NCI-H146 (cell line): Measurements from ENCODE around the gene SLCO3A1.

Source experiments
- DNase-seq: peaks from one replicate; lab custom pipeline; 2025; lab: John Stamatoyannopoulos, UW

SLCO3A1 gene

DNA sequence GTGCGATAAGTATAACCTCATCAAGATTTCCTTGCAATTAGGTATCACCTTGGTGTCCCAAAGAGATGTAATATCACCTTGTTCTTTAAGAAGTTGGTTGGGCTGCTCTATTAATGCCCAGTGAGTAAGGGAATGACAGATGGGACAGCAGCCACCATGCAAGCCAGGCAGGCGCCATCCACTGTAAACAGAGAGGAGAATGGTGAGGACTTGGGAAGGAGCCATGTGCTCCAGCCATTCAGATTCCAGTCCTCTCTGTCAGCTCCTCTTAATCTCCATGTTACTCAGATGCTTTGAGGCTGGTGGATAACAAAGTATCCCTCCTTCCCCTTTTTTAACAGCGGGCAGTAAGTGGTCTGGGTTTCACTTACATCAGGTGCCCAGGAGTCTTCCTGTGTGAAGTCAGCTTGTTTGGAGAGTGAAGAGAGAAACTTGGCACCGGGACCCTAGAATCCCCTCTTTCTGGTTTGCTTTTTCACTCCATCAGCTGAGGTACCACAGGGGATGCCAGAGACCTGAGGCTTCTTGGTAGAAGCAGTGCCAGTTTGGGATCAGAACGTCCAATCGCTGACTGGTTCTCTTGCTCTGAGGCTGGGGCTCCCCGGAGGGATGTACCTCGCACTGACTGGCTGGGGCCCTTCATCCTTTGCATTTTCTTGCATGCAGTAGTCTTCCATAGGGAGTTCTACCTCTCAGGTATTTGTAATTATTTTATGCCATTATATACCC, 29.5 kb downstream of the SLCO3A1 start:
- no peak for DNase-seq

DNA sequence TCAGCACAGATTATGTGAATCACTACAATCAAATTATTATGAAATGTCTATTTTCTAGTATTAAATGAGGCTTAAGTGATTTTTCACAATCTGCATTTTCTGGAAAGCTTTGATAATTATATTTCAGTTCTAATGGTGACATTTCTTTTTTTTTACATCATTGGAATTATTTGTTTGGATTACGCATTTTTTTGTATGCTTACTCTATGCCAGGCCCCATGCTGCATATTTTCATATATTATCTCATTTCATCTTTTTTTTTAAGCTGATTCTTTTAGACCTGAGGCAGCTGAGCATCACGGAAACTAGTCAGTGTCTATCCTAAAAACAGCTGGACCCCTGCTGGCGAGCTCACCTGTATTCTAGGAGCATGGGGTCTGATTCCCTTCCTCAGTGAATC, 31.1 kb downstream of the SLCO3A1 start:
- DNase-seq, result no peak

DNA sequence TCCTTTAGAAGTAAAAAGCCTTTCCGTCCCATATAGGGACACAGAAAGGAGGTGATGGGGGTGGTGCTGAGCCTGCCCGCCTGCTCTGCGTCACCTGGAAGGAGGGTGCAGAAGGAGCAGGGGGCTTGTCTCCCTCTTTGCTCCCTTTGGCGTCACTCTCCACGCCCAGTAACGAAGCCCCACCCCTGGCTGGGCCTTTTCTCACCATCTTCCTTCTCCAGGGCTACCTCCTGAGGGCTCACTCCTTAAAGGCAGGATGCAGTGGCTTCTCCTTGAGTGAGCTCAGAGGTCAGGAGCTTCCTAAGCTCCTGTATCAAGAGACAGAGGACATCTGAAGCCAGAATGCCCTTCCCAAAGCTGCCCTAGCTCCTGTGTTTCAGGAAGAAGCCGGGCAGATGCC, 31.5 kb downstream of the SLCO3A1 start:
- DNase-seq, result no peak

DNA sequence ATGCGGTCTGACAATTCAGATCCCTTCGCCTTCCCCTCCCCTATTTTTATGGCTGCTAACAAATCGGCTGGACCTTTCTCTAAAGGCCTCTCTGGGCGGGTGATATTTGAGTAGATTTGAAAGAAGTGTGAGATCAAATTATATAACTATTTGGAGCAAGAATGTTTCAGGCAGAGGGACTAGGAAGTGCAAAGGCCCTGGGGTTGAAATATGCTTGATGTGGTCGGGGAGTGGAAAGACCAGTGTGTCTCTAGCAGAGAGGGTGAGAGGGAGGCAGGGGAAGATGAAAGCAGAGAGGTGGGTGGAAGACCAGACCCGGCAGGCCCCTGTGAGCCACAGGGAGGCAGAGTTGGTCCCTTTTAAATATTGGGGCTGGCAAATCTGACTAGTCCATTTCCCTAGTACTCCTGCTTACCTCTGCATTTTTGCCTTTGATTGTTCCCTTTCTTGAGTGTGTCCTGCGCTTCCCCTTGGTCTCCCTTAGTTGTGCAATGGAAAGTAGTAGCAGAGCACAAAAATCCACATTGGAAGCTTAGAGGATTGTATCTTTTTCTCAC, 32.3 kb downstream of the SLCO3A1 start:
- peak; percentile 3 for DNase-seq

DNA sequence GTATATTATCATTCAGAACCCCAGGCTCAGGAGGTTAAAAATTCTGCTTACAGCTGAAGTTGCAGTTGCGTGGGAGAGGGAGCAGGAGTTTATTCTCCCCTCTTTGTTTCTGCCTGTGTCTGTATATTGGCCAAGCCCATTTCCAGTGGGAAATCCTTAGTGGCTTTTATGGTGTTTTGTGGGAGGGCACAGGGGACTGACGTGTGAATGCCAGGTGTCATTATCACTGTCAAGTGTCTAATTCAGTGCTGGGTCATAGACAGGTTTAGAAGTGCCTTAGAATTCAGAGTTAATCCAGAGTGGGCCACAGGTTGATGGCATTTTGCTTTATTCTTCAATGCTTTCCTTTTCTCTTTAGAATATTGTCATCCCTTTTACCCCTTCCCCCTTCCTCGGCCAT, 33.4 kb downstream of the SLCO3A1 start:
- DNase-seq, result no peak

DNA sequence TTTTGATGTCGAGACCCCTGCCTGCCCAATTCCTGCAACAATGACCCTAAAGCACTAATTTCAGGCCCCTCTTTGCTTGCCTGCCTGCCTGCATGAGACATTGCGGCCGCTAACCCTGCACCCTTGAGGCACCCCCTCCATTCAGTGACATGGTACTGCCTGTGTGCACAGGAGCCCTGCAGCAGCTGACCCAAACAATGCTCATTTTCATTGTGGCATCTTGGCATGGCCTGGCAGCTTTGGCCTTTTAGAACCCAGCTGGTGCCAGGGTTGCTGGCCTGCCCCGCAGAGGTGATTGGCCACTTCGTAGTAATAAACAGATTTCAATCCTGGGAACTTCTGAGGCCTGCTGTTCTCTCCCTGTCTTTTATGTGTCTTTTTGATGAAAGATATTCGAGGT, 33.8 kb downstream of the SLCO3A1 start:
- DNase-seq, result no peak

DNA sequence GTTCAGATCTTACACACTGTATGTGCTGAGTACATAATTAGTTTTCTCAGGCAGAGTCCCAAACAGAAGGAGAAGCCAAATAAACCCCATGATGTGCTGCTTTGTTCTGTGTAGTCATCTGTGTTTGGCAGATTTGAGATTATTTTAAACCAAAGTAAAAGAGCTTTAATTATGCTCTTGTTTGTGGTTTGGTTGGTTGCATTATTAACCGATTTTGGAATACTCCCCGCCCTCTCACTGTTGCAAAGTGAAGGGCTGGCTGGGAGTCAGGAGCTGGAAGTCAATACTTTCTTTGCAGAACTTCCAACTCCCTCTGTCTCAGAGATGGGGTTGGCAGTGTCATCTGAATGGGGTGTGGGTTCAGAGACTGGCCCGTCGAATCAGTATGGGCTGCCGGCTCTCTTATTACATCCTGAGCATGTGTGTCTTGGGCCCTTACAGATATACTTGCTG, 34.4 kb downstream of the SLCO3A1 start:
- DNase-seq, result no peak

DNA sequence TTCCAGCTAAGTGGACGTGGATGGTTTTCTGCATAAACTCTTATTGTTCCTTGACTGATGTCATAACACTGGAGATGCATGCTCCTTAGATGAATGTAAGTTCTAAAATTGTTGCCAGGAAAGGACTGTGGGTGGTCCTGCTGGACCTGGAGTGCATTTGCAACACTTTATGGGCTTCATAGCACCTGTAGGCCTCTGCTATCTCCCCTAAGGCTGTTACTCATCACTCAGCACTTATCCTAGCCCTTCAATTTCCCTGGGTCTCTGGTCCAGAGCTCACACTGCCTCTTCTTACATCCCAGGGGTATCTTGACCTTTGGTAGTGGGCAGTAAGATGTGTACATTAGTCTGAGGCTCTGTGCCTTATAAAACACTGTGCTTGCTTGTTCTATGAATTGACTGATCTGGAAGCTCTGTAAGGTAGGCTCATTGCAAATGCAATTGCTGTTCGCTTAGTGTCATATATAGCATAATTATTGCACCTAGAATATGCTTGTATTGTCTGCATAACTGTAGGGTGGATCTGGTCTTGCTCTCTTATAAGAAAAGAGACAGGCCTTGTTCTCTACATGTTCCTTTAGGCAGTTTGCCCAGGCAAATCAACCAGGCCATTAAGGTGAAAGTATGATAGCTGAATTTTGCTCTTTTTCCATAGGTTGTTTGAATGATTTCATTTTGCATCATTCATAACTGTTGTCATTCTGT, 35.8 kb downstream of the SLCO3A1 start:
- DNase-seq, result no peak

DNA sequence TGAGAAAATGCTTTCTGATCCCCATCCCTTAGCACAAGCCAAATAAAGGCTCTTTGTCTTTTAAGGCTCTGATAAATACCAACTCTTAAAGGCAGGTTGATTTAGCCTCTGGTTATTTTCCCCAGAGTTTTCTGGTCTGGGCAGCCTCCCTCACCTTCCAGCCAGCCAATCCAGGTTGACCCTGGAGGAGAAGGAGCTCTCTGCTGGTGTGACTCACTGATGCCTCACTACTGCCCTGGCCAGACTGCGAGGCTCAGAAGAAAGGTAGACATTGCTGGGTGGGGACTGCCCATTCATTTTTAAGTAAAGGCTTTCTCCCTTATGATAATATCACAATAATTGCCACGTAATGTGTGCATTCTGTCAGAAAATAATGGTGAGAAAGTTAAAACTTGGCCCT, 37.1 kb downstream of the SLCO3A1 start:
- DNase-seq, result no peak

DNA sequence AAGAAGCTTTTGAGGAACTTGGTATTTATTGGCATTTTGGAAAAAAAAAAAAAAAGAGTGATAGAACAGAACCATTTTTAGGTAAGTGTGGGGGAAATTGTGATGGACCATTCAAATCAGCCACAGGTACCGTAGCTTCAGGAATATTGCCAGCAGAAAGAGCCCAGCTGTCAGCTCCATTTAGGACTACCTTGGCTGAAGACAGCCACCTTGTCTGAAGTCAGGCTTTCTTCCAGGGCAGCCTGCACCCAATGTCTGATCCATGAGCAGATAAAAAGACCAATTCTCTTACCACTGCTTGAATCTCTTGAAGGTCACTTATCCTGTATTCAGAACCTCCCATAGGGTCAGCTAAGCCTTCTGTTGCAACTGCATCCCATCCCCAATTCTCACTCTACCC, 37.6 kb downstream of the SLCO3A1 start:
- DNase-seq, result no peak

DNA sequence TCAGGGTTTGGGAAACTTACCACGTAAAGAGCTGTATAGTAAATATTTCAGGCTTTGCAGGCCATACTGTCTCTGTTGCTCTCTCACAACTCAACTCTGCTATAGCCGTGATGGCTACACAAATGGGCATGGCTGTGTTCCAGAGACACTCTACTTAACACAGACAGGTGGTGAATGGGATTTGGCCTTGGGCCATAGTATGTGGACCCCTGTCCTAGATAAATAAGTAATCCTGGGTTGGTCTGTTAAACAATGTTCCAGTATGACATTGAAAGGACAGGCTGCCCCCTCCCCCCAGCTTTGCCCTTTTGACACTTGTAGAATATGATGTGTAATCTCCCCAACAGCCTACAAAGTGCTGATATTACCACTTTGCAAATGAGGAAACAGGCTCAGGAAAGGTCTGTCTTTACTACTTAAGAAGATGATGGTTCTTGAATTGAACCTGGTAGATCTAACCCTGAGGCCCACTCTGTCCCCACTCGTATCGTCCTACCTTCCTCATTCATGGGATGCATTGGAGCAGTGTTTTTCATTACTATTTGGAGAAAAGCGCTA, 38.4 kb downstream of the SLCO3A1 start:
- peak; percentile 5 for DNase-seq

DNA sequence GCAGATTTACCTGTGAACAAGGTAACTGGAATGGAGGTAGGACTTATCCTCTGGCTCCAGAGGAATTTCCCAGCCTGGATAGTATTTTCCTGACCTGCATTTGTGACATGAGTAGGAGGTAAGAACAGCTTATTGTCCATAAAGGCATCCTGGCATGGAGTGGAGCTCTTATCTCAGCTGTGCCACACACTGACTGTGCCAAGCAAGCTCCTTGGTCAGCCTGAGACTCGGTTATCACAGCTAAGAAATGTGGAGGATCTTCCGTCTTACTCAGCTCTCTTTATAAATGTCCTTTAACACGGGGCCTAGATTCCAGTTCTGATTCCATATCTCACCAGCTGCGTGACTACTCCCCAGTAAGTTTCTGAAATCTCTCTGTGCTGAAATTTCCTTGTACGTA, 38.9 kb downstream of the SLCO3A1 start:
- no peak for DNase-seq

DNA sequence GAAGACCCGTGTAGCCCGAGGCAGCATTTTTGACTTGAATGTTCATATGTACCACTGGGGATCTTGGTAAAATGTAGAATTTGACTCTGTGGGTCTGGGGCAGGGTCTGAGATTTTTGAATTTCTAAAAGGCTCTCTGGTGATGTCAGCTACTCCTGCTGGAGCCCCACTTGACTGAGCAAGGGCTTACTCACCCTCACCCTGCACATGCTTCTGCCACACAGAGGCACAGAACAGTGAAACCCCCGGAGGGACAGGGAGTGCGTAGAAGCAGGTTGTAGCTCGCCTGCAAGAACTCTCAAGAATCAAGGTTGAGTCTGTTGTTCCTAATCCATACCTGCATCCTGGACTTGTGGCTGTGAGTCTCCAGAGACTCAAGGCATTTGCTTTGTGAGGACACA, 41.1 kb downstream of the SLCO3A1 start:
- no peak for DNase-seq

DNA sequence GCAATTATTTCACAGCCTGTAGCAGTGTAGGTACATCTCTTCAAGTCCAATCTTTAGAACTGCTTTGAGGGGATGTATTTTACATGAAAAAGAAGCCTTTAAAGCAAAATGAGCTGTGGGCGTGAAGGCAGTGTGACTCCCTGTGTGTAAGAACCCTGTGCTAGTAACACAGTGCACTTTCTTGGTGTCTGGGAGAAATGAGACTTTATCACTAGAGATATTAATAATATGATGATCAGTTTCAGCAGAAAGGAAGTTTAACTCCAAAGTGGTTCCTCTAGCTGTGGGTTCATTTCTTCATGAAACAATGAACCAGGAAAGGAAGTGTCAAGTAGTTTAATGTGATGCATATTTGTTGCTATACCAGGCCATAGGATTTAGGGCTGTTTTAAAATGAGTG, 41.5 kb downstream of the SLCO3A1 start:
- no peak for DNase-seq

DNA sequence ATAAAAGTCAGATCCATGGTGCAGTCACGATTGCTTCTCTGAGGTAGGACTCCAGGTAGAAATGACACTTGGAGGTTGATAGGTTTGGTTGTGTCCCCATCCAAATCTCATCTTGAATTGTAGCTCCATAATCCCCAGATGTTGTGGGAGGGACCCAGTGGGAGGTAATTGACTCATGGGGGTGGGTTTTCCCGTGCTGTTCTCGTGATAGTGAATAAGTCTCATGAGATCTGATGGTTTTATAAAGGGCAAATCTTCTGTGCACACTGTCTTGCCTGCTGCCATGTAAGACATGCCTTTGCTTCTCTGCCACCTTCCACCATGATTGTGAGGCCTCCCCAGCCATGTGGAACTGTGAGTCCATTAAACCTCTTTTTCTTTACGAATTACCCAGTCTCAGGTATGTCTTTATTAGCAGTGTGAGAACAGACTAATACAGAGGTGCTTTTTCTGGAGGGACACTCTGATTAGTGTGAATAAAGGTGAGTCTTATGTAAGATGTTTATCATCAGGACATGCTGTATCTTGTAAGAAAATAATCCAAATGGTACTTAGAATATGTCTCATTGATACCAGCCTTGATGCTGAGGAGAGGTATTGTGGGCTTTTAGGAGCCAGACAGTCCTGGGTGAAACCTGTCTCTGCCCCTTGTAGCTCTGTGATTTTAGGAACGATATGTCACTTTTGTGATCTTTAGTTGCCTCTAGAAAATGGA, 43.0 kb downstream of the SLCO3A1 start:
- DNase-seq, result no peak

DNA sequence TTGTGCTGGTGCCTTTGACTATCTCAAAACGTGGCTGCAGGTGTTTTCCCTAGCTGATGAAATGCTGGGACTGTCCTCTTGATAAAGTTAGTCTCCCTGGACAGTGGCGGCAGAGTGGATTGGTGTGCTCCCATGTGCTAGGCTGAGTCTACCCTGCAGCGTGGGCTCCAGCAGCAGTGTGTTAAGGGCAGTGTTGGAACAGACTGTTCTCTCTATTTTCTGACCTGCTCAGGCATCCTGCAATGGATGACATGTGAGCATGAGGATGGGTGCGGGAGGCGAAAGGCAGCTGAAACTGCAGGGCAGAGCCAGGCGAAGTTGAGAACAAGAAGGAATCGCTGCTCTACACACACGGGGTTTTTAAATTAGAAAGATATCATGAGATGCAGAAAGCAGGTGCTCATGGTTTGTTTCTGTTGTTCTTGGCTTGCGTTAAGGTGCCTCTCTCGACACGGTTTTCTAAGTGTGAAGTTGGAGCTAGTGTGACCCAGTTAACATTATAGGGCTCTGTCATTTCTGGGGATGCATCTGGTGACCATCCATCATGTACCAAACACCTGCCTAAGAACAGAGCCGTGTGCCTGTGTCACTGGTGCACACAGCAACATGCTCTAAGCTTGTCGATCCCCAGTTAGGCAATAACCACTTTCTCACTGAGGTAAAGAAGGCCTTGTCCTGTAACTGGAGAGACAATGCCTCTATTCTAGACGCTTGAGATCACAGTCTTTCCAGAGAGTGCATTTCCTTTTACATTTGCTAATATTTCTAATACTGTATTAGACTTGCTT, 44.3 kb downstream of the SLCO3A1 start:
- DNase-seq, result no peak

DNA sequence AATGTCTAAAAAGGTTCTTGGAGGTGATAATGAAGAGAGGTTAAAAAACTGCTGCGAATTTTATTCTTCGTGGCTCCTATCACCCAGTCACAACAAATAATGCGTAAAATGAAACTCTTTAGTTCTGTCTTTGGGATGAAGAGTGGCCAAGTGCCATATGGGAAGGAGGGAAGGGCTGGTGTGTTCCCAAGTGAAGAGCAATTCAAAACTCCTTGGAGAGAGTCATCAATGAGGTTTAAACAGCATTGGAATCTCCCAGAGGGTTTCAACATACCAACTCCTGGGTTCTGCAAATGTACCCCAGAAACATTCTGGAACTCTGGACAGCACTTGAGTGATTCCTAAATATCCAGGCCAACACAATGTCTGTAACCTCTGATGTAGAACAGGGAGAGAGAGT, 45.3 kb downstream of the SLCO3A1 start:
- no peak for DNase-seq

DNA sequence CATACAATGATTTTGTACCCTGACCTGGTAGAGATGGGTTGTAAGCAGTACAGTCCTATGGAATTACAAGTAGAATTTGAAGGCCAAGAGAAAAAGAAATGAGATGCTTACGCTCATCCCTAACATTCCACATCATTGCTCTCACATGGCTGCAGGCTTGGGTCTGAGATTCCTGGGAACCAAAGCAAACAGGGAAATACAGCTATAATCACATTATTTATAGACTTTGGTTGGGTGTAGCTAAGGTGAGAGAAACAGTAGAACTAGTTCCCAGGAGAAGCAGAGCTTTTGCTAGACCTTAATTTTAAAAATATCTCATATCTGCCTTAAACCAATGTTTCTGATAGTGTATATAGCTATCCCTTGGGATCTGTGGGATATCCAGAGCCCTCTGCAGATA, 51.4 kb downstream of the SLCO3A1 start:
- DNase-seq, result no peak

DNA sequence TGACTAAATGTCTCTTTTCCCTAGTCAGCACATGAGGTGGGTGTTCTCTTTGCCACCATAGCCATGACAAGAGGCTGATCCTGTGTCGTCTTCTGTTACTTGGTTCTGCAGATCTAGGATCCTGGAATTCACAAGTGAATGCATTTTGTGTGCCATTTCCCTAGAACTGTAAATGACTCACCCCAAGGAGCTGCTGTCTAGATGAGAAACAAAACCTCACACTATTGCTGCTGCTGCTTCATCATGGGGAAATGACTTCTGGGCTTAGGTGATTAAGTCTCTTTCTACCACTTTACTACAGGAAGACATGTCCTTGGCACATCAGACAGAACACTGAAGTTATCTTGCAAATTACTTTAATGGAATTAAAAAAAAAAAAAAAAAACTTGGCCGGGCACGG, 54.9 kb downstream of the SLCO3A1 start:
- DNase-seq, result no peak

DNA sequence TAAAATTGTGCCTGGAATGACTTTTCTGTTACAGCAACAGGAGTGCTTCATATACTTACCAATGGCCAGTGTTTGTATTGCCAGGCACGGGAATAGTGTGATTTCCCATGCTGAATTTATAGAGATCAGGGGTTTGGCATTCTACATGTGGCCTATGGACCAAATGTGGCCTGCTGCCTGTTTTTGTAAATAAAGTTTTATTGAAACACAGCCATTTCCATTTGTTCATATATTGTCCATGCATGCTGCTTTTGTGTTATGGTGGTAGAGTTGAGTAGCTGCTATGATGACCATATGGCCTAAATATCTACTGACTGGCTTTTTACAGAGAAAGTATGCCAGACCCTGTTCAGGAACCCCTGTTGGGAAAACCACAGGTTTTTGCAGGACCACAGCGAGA, 55.6 kb downstream of the SLCO3A1 start:
- no peak for DNase-seq

DNA sequence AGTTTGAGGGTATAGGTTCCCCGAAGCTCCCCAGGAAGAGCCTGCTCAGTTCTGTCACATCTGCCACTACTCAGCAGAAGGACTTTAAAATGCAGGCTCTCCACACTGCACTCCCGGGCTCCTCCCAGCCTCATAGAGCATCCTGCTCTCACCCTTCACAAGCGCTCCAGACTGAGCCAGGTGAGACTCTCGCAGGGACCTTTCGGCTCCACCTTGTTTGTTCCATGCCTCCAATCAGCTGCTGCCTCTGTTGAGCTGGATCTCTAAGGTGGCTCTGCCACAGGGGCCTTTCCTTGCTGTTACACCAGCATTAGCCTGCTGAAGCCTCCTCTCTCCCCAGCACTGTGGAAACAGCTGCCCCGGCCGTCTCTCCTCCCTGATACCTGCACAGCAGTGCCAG, 56.1 kb downstream of the SLCO3A1 start:
- DNase-seq, result peak; percentile 17

DNA sequence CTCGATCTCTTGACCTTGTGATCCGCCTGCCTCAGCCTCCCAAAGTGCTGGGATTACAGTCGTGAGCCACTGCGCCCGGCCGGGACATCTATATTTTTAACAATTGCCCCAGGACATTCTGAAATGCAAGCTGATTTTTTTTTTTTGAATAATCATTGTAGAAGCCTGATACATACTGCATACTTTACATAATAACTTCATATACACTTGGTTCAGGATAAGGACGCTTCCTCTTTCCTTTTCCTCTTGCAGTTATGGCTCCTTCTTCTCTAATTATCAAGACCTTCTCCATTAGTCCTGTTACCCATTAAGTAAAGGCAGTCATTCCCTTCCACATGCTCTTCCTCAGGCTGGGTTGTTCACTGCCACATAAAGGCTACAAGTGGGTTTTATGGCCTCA, 58.3 kb downstream of the SLCO3A1 start:
- no peak for DNase-seq
